Measurements from ENCODE around the gene NOL4L. TPM values are rescaled to one million over a fixed set of nuclear protein-coding genes. Genes with fewer than 3 reads are reported as not detected.

NOL4L gene
- total RNA-seq, 2 donors from 2014 or later, result 60.9 to 62.9 TPM

- Mint-ChIP-seq H3K27me3 (no peaks in the 10 kb centered on the region), H3K27ac (peak overlapping the region; percentile 56), H3K36me3 (ENCODE audit: low read depth) (no peaks in the 10 kb centered on the region), H3K4me1 (peaks cover 40% of the 10 kb centered on the region), H3K4me3 (peak overlapping the region; percentile 92)
- no peaks in the 10 kb centered on the region for H3K9me3 ChIP-seq (ENCODE audit: control insufficient read depth, low read length, poor library complexity, severe bottlenecking)
- ATAC-seq, result no peak
- no peak for DNase-seq
Observed at GRCh38 chr20:32481311-32482142, 103.6 kb downstream of the NOL4L start.

GRCh38 chr20:32480371-32481241 is 104.5 kb downstream of the NOL4L start:
- Mint-ChIP-seq H3K27me3 (no peaks in the 10 kb centered on the region), H3K36me3 (ENCODE audit: low read depth) (no peaks in the 10 kb centered on the region), H3K27ac (peak overlapping the region; percentile 56), H3K4me3 (no peak overlapping the region), H3K4me1 (peaks cover 35% of the 10 kb centered on the region)
- ATAC-seq, result no peak
- no peaks in the 10 kb centered on the region for H3K9me3 ChIP-seq (ENCODE audit: control insufficient read depth, low read length, poor library complexity, severe bottlenecking)
- no peak for DNase-seq

GRCh38 chr20:32479697-32480171 is 105.4 kb downstream of the NOL4L start:
- H3K27me3 Mint-ChIP-seq, result no peaks in the 10 kb centered on the region
- H3K9me3 ChIP-seq (ENCODE audit: control insufficient read depth, low read length, poor library complexity, severe bottlenecking), result no peaks in the 10 kb centered on the region
- no peaks in the 10 kb centered on the region for H3K36me3 Mint-ChIP-seq (ENCODE audit: low read depth)
- peak overlapping the region; percentile 56 for H3K27ac Mint-ChIP-seq
- no peak overlapping the region for H3K4me3 Mint-ChIP-seq
- peaks cover 29% of the 10 kb centered on the region for H3K4me1 Mint-ChIP-seq
- ATAC-seq (no peak), DNase-seq (no peak)

- H3K4me1 Mint-ChIP-seq, result peaks cover 29% of the 10 kb centered on the region
- no peak for ATAC-seq
Observed at GRCh38 chr20:32479012-32479411, 106.1 kb downstream of the NOL4L start.

GRCh38 chr20:32478576-32478975 is 106.6 kb downstream of the NOL4L start:
- no peak for ATAC-seq
- Mint-ChIP-seq H3K27me3 (no peaks in the 10 kb centered on the region), H3K36me3 (ENCODE audit: low read depth) (no peaks in the 10 kb centered on the region), H3K27ac (peak overlapping the region; percentile 39), H3K4me1 (peaks cover 29% of the 10 kb centered on the region), H3K4me3 (no peak overlapping the region)
- H3K9me3 ChIP-seq (ENCODE audit: control insufficient read depth, low read length, poor library complexity, severe bottlenecking), result no peaks in the 10 kb centered on the region
- DNase-seq, result no peak

More at GRCh38 chr20:32479012-32479411, 106.1 kb downstream of the NOL4L start:
- Mint-ChIP-seq H3K36me3 (ENCODE audit: low read depth) (no peaks in the 10 kb centered on the region), H3K27ac (peak overlapping the region; percentile 39), H3K4me3 (no peak overlapping the region), H3K27me3 (no peaks in the 10 kb centered on the region)
- DNase-seq, result no peak
- no peaks in the 10 kb centered on the region for H3K9me3 ChIP-seq (ENCODE audit: control insufficient read depth, low read length, poor library complexity, severe bottlenecking)

GRCh38 chr20:32477594-32478512 is 107.3 kb downstream of the NOL4L start:
- H3K4me3 Mint-ChIP-seq, result no peak overlapping the region
- peaks cover 30% of the 10 kb centered on the region for H3K4me1 Mint-ChIP-seq
- H3K27ac Mint-ChIP-seq, result peak overlapping the region; percentile 39
- no peaks in the 10 kb centered on the region for H3K27me3 Mint-ChIP-seq
- H3K36me3 Mint-ChIP-seq (ENCODE audit: low read depth), result no peaks in the 10 kb centered on the region
- ATAC-seq (no peak), DNase-seq (no peak)
- no peaks in the 10 kb centered on the region for H3K9me3 ChIP-seq (ENCODE audit: control insufficient read depth, low read length, poor library complexity, severe bottlenecking)

- DNase-seq (no peak), ATAC-seq (no peak)
- H3K36me3 Mint-ChIP-seq (ENCODE audit: low read depth), result no peaks in the 10 kb centered on the region
- no peaks in the 10 kb centered on the region for H3K27me3 Mint-ChIP-seq
- H3K4me3 Mint-ChIP-seq, result no peak overlapping the region
- H3K27ac Mint-ChIP-seq, result peak overlapping the region; percentile 80
- H3K4me1 Mint-ChIP-seq, result peaks cover 29% of the 10 kb centered on the region
- H3K9me3 ChIP-seq (ENCODE audit: control insufficient read depth, low read length, poor library complexity, severe bottlenecking), result no peaks in the 10 kb centered on the region
Observed at GRCh38 chr20:32476684-32477593, 108.2 kb downstream of the NOL4L start.

- DNase-seq (no peak), ATAC-seq (no peak)
- Mint-ChIP-seq H3K4me1 (peaks cover 33% of the 10 kb centered on the region), H3K27ac (no peak overlapping the region), H3K27me3 (no peaks in the 10 kb centered on the region), H3K4me3 (peak overlapping the region; percentile 36), H3K36me3 (ENCODE audit: low read depth) (no peaks in the 10 kb centered on the region)
- no peaks in the 10 kb centered on the region for H3K9me3 ChIP-seq (ENCODE audit: control insufficient read depth, low read length, poor library complexity, severe bottlenecking)
Observed at GRCh38 chr20:32474967-32475811, 109.9 kb downstream of the NOL4L start.

GRCh38 chr20:32474717-32474966 is 110.5 kb downstream of the NOL4L start:
- no peak overlapping the region for H3K27ac Mint-ChIP-seq

GRCh38 chr20:32474009-32474716 is 111.0 kb downstream of the NOL4L start:
- Mint-ChIP-seq H3K27me3 (no peaks in the 10 kb centered on the region), H3K27ac (no peak overlapping the region), H3K36me3 (ENCODE audit: low read depth) (no peaks in the 10 kb centered on the region), H3K4me1 (peaks cover 28% of the 10 kb centered on the region), H3K4me3 (no peak overlapping the region)
- H3K9me3 ChIP-seq (ENCODE audit: control insufficient read depth, low read length, poor library complexity, severe bottlenecking), result no peaks in the 10 kb centered on the region
- no peak for ATAC-seq
- DNase-seq, result no peak

More at GRCh38 chr20:32474717-32474966, 110.5 kb downstream of the NOL4L start:
- no peaks in the 10 kb centered on the region for H3K27me3 Mint-ChIP-seq
- DNase-seq (no peak), ATAC-seq (no peak)
- peaks cover 31% of the 10 kb centered on the region for H3K4me1 Mint-ChIP-seq
- H3K36me3 Mint-ChIP-seq (ENCODE audit: low read depth), result no peaks in the 10 kb centered on the region
- no peak overlapping the region for H3K4me3 Mint-ChIP-seq
- no peaks in the 10 kb centered on the region for H3K9me3 ChIP-seq (ENCODE audit: control insufficient read depth, low read length, poor library complexity, severe bottlenecking)

All from T-helper 17 cell (primary cell).